Left renal cortex interstitium (tissue), 4 donors: ENCODE data around the gene KCNK15. TPM values are rescaled to one million over a fixed set of nuclear protein-coding genes. Genes with fewer than 3 reads are reported as not detected.
"Not testable (repeated sequence)": the region's sequence is repeated elsewhere in the genome, so short reads cannot be mapped to it uniquely, and the experiment has no call there.

Source experiments
- DNase-seq, 4 donors: peaks; one replicate each; pipeline ENCODE4 v3.0.0-alpha.2; 2013; ENCODE audit warnings: low read depth in 4 of 4, low spot score in 2 of 4, missing footprints in 1 of 4
- polyA plus RNA-seq, 4 donors: library from polyadenylated mRNA; unstranded; fragments of 120-200 nt; gene quantifications; one replicate each; pipeline ENCODE4 v1.2.1, GENCODE V29; 2013; ENCODE audit not compliant: insufficient read length in 4 of 4

The KCNK15 gene
- under 1 TPM in 2 of 4 donors, not detected in 2; 0.11 to 0.19 TPM for polyA plus RNA-seq

- no peak for DNase-seq
These were observed at the start of gene KCNK15 for GRCh38 chr20:44745598-44746366. Gene KCNK15 (plus strand): TSS chr20:44745865. CDS start chr20:44745911, 46 bp downstream.

GRCh38 chr20:44696315-44696714 is 49.4 kb upstream of the KCNK15 start:
- no peak for DNase-seq

GRCh38 chr20:44697041-44697440 is 48.6 kb upstream of the KCNK15 start:
- DNase-seq, result not testable (repeated sequence)

GRCh38 chr20:44698351-44698750 is 47.3 kb upstream of the KCNK15 start:
- DNase-seq, result no peak

- no peak for DNase-seq
These were observed 45.4 kb upstream of the KCNK15 start for GRCh38 chr20:44700306-44700705.

- peak in 1 of 4 donors; percentile 23 for DNase-seq
These were observed 44.4 kb upstream of the KCNK15 start for GRCh38 chr20:44701118-44701857.

- DNase-seq, result no peak
These were observed 43.8 kb upstream of the KCNK15 start for GRCh38 chr20:44701858-44702256.

GRCh38 chr20:44702776-44703175 is 42.9 kb upstream of the KCNK15 start:
- DNase-seq, result no peak

GRCh38 chr20:44703183-44703925 is 42.3 kb upstream of the KCNK15 start:
- DNase-seq, result no peak

- DNase-seq, result no peak
These were observed 41.6 kb upstream of the KCNK15 start for GRCh38 chr20:44703956-44704488.

- DNase-seq, result no peak
These were observed 41.1 kb upstream of the KCNK15 start for GRCh38 chr20:44704551-44704971.

GRCh38 chr20:44705364-44706094 is 40.1 kb upstream of the KCNK15 start:
- DNase-seq, result no peak

GRCh38 chr20:44706301-44707017 is 39.2 kb upstream of the KCNK15 start:
- DNase-seq, result no peak

GRCh38 chr20:44707018-44707579 is 38.6 kb upstream of the KCNK15 start:
- no peak for DNase-seq

GRCh38 chr20:44709380-44709779 is 36.3 kb upstream of the KCNK15 start:
- DNase-seq, result no peak

- DNase-seq, result no peak
These were observed 35.9 kb upstream of the KCNK15 start for GRCh38 chr20:44709797-44710196.

GRCh38 chr20:44711237-44711636 is 34.4 kb upstream of the KCNK15 start:
- no peak for DNase-seq

GRCh38 chr20:44714102-44714700 is 31.5 kb upstream of the KCNK15 start:
- no peak for DNase-seq
